Head of caudate nucleus (tissue), 42 donors: ENCODE data around the gene FXYD5.

Experiments
- DNase-seq, 42 donors: peaks; one replicate each; pipeline versions ENCODE4 v3.0.0 to v3.0.0-alpha.2; 2020 to 2021; ENCODE audit warnings: mixed read lengths in 7 of 42
- intact Hi-C: fragments of 100-400 bp; cut with DNase I; formaldehyde crosslinking; loops from one replicate; pipeline ENCODE4 v1.15.0; 2022

The FXYD5 gene

GRCh38 chr19:35216833-35217648 is 62.5 kb downstream of the FXYD5 start:
- DNase-seq, result peak in 9 of 42 donors; percentile 22 to 62 (median 32)
- intact Hi-C loops, result no loop called here

- no peak for DNase-seq
- intact Hi-C loops, result no loop called here
Measured at GRCh38 chr19:35217649-35217990, 63.1 kb downstream of the FXYD5 start.

GRCh38 chr19:35219008-35219407 is 64.5 kb downstream of the FXYD5 start:
- no peak for DNase-seq
- intact Hi-C loops, result no loop called here
